ENCODE data around the gene ADAMTS7.
"Not testable (repeated sequence)": the region's sequence is repeated elsewhere in the genome, so short reads cannot be mapped to it uniquely, and the experiment has no call there.

ADAMTS7 gene

DNA sequence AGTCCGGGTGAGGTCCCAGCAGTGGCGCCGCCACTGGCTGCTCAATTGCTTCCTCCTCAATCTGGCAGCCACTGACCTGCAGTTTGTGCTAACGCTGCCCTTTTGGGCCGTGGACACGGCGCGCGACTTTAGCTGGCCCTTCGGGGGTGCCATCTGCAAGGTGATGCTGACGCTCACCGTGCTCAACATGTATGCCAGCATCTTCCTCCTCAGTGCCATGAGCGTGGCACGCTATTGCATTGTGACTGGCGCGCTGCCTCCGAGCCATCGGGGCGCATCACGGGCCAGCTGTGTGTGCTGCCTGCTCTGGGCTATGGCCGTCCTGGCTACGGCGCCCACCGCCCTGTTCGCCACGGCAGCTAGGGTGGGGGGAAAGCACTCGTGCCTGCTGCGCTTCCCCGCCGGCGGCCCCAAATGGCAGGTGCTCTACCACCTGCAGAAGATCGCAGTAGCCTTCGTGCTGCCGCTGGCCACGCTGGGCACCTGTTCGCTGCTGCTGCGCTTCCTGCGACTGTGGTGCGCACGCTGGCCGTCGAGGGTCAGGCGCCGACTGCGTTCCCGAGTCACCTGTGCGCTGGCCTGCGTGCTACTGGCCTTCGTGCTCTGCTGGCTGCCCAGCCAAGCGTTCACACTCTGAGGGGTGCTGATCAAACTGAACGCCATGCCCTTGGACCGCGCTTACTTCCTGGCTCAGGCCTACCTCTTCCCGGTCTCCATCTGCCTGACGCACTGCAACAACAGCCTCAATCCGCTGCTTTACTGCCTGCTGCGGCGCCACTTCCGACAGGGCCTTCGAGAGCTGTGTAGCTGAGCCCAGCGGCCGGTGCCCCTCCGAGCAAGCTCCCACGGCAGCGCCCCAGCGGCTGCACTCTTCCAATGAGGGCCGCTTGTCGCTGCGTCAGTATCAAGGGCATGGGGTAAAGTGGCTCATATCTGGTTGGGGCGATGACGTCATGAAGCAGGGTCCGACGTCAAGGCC, 20.3 kb upstream of the ADAMTS7 start:
- no peak for DNase-seq

DNA sequence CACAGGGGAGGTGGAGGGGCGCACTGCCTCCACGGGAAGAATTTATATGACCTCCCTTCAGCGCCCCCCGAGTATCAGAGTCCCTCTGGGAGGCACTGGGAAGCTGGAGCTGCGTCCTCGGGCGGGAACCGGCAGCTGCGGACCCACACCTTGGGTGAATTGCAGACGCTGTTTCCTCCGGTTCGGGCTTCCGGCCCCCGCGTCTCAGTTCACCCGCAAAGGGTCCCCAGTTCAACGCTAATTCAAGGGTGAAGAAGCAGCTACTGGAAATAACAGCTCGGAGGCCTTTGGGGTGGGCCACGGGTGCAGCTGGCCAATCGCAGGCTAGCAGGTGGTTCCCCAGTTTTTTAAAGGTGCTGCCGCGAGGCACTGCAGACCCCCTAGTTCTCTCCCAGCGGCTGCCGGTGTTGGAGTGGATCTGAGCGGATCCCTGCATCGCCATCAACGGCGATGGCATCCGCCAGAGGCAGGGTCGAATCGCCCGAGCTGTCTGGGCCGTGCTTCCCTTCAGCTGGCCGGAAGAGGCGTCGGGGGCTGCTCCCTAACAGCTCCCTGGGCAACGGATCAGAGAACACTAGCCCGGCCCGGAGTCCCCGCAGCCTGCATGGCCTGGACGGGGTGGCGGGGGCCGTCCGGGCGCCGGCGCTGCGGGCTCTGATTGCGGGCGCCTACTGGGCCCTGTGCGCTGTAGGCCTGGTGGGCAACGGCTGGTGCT, 19.4 kb upstream of the ADAMTS7 start:
- no peak for DNase-seq

DNA sequence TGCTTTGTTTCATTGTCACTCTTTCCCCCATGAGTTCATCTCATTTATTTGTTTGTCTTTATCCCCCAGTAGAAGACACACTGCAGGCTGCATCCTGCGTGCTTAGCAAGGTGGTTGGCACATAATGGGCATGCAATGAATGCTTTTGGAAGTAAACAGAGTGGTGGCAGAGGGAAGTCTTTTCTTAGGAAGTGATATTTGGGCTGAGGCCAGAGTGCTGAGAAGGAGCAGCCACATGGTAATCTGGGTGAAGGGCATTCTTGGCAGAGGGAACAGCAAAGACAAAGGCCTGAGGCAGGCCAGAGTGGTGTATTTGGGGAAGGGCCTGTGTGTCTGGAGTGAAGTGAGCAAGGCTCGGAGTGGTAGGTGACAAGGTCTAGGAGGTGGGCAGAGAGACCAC, 17.7 kb upstream of the ADAMTS7 start:
- no peak for DNase-seq

DNA sequence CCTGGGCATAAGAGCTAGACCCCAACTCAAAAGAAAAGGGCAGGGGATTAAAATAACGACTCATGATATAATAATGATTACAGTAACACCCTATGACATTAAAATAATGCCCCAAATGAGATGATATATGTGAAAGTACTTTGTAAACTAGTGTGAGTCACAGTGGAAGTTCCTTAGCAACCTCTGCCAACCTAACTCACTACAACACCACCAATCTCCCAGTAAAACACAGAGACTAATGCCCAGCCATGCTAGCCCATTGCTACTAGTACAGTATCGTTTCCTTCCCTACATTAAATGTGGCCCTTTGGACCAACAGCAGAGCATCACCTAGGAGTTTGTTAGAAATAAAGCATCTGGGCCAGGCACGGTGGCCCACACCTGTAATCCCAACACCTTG, 11.2 kb upstream of the ADAMTS7 start:
- no peak for DNase-seq

DNA sequence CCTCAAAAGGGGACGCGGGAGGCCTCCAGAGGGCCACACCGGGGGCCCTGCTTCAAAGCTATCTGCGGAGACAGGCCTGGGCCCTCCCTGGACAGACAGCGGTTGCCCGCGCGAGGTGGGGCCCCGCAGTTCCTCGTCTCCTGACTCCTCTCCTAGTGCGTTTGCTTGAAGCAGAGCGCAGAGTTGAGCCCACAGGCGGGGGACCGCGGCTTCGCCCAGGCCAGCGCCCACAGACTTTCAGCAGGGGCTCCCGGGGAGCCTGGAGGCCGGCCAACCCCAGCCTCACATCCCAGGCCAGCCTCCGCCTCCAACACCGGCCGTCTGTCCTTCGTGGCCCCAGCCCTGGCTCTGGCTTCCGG, 540 bp upstream of the ADAMTS7 start:
- no peak for DNase-seq

DNA sequence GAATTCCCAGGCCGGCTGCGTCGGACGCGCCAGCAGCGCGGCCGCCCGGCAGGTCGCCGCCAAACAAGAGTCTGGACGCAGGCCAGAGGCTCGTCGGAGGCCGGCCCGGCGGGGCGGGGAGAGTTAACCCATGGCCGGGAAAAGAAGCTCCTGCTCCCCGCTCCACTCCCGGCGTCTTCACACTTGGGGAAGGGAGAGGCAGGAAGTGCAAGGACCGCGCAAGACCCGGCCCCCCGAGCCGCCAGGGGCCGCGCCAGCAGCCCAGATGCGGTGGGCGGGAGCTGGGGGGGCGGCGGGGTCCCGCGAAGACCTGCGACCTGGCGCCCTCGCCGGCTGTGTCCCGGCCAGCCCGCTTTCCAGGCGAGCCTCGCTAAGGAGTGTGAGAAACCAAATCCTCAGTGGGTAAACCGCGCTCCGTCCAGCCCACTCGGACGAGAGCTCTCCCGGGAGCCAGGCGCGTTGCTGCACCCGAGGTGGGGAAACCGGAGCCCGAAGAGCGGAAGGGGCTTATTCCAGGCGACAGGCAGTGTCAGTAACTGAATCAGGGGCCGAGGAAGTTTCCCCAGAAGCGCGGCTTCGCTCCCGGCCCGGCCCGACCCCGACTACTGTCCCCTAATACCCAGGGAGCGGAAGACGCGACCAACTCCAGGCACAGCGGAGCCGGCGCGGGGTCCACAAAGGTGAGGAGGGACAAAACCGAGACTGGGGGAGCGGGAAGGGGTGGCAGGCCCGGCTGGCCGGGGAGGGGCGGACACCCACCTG, 721 bp downstream of the ADAMTS7 start:
- no peak for DNase-seq

DNA sequence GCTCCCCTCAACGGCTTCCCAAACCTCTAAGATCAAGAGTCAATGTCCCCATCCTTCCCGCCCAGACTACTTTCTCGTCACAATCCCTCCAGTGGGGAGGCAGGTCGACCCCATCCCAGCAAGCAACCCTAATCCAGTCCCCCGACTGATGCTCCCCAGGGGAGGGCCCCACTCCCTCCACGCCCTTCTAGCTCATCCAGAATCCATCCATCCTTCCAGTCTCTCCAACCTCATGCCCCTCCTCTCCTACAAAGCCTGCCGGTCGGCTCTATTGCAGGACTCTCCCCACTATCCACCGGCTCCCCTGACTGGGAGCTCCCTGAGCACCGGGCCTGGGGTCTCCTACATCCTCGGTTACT, 1.3 kb downstream of the ADAMTS7 start:
- DNase-seq, result no peak

DNA sequence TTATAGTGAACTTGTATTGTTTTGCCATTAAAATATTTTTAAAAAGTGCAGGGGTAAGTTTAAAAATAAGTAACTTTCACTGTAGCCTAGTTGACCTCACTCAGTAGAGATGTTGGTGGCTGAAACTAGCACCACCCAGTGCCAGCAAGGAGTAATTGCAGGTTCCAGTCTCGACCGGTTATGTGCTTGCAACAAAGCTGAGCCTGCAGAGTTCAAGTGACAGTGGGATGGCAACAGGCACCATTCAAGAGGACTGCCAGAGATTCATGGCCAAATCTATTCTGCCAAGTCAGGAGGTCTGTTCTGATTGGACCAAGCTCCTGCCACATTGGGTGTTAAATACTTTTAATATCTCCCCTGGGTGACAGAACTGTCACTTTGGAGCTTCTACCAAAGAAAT, 2.7 kb downstream of the ADAMTS7 start:
- no peak for DNase-seq

DNA sequence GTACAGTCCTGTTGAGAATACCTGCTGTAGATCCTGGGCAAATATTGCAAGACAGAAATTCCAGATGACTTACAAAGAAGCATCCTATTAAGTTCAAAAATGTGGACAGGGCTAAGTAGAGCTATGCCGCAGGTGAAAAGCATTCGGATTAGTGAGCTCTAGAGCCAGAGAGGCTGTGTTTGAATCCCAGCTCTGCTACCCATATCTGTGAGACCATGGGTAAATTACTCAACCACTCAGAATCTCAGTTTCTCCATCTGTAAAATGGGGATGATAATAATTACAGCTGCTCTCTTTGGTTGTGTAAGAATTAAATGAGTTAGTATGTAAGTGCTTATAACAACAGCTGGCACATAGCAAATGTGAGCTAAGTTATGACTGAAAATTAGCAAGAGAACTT, 3.9 kb downstream of the ADAMTS7 start:
- DNase-seq, result no peak

DNA sequence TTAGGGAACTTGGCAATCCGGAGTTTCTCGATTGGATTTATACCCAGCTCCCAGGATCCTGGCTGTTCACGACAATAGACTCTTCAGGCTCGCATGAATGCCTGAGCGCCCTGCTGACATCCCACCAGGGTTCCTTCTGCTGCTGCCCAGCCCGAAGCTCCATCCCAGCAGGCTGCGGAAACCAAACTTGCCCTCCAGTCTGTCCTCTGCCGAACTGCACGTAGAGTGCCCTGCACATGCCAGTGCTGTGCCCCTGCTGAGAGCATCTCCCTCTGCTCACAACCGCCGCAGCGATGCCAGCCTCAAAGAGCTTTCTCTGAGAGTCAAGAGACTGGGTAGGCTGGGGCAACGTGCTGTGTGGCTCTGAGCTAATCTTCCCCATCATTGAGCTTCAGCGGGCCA, 6.9 kb downstream of the ADAMTS7 start:
- DNase-seq, result no peak

DNA sequence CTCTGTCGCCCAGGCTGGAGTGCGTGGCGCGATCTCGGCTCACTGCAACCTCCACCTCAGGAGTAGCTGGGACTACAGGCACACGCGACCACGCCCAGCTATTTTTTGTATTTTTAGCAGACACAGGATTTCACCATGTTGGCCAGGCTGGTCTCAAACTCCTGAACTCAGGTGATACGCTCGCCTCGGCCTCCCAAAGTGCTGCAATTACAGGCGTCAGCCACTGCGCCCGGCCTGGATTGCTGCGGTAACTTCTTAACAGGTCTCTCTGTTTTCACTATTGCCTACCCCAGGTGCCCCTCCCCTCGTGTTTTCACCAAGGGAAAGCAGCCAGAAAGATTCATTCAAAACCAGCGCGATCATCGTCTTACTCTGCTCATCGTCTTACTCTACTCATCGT, 10.5 kb downstream of the ADAMTS7 start:
- DNase-seq, result no peak

DNA sequence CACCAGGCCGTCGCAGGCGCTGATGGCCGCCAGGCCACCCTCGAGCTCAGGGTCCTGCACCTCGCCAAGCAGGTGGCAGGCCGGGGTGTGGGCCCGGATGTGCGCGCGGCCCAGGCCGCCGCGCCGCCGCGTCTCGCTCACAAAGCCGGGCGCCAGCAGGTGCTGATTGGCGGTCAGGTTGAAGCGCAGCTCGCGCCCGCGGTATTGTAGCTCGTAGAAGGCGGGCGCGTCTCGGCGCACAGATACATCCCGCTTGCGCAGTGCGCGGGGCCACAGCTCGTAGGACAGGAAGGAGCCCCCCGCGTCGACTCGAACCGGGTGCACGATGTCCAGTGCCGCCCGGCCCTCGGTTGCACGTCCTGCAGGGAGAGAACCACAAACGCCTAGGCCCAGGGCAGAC, 11.1 kb downstream of the ADAMTS7 start:
- no peak for DNase-seq

DNA sequence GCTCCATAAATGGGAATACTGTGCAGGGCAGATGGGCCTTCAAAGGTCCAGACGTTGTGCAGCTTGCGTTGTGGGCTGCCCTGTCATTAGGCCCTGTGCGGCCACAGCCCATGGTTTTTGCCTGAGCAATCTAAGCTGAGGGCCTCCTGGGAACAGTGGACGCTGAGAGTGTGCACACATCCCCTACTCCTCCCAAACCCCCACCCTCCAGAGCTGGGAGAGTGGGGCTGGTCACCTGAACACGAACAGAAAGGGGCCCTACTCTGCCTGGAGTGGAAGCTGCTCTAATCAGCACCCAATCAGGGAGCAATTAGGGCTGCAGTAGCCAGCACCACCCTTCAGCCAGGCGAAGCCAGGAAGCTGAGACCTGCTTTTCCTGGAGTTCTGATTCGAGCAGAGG, 12.2 kb downstream of the ADAMTS7 start:
- not testable (repeated sequence) for DNase-seq

DNA sequence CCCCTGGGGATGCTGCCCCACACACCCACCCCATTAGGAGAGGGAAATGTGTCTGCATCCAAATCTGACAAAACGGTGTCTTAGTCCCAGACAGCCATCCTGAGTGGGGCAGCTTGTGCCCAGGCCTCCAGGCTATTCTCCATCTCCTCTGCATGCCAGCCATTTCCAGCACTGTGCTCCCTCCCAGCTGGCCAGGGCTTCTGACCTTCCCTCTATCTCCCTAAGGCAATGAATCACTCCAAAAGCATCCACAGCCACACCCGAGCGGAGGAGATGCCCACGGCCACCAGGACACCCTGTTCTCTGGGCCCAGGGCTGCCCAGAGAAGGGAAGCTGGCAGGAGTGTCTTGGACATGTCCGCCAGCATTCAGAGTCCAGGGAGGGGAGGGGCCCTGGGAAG, 12.9 kb downstream of the ADAMTS7 start:
- not testable (repeated sequence) for DNase-seq

DNA sequence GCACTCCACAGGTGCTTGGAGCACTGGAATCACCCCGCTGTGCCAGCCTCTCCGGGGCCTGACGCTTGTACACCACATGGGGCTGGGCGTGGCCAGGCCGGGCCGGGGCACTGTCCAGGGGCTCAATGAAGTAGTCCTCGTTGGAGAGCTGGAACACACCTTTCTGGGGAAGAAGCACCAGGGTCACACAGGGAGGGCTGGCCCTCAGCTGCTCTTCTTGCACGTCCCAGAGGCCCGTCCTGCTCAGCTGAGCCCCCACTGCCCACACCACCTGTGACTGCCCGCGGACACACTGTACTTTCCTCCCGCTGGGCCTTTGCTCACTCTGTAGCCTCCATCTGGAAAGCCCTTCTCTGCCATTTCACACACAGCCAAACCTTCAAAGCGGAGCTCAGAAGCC, 13.3 kb downstream of the ADAMTS7 start:
- DNase-seq, result no peak

DNA sequence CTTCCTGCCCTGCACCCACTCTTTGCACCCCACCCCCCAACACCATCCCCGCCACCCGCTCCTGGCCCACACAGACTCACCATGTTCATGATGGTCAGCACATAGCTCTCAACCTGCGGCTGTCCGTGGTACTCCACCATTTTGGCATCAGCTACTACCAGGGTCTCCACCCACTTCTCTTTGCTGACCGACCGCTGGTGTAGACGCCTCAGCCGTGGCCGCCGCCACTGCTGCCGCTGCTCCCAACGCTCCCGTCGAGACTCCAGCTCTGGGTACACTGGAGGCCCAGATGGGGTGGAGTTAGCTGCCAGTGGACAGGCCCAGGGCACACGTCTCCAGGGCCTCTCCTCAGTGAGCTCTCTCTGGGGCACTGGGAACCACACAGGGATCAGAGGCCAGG, 14.8 kb downstream of the ADAMTS7 start:
- DNase-seq, result no peak

DNA sequence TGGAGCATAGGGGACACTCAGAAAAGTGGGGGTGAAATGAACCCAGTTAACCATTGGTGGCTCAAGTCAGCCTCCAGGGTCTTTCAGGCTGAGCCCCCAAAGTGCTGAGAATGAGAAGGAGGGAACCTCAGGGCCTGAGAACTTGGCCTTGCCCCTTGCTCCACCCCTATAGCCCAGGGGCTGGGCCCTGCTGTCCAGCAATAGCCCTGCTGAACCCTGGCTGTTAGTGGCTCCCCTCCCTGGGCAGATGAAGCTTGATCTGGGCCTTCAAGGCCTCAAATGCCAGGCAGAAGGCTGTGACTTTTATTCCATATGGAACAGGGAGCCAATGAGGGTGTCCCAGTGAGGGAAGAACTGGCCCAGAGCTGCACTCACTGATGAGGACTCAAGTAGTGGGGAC, 16.2 kb downstream of the ADAMTS7 start:
- DNase-seq, result no peak

DNA sequence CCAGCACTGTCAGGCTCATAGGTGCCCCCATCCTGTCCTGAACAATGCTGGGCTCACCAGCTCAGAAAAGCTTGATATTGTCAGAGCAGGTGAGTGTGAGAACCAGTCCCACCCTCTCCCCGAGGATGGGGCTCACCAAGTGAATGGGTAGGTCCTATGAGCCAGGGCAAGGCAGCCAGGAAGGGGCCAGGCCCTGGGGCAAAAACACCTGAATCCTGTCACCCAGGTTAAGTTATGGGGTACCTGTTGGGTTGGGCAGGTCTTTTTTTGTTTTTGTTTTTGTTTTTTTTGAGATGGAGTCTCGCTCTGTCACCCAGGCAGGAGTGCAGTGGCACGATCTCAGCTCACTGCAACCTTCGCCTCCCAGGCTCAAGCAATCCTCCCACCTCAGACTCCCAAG, 16.8 kb downstream of the ADAMTS7 start:
- not testable (repeated sequence) for DNase-seq

DNA sequence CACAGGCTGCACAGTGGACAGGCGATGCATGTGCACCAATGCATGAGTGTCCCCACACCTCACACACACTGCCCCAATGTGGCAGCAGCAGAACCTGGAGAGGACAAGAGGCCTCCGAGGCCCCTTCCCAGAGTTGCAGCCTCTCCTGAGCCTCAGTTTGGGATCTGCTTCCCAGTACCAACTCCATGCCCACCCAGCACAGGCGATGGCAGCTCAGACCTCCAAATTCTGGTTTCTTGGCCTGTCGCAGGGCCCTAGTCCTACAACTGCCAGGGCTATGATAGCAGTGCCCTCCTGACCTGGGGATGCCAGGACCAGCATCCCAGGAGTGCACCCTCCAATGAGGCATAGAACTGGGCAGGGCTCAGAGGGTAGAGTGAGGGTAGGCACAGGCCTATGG, 19.9 kb downstream of the ADAMTS7 start:
- no peak for DNase-seq

DNA sequence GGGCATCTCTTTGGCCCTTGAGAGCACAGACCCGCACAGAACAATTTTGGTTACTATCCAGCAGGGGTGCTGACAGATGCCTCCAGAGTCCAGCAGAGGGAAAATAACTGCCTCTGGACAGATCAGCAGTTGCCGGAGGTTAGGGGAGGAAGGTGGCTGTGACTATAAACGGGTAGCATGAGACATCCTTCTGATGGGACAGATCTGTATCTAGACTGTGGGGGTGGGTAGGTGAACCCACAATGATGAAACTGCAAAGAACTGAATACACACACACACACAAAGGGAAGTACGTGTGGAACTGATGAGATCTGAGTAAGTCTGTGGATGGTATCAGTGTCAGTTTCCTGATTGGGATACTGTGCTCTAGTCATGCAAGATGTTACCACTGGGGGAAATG, 21.2 kb downstream of the ADAMTS7 start:
- no peak for DNase-seq

DNA sequence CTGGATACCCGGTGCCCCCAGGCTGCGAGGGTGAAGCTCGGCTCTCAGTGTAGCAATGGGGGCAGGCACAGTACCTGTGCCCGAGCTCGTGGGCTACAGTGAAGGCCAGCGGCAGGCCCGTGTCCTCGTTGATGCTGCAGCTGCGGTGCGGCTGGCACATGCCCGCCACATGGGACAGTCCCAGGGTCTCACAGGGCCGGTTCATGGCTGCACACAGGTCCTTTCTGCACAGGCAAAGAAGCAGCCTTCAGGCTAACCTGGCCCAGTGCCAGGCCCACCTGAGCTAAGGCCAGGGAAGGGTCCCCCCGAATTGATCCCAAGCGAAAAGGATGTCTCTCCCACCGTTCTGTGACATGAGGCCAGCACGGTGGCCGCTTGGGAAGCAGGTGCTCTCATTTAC, 21.6 kb downstream of the ADAMTS7 start:
- DNase-seq, result no peak

DNA sequence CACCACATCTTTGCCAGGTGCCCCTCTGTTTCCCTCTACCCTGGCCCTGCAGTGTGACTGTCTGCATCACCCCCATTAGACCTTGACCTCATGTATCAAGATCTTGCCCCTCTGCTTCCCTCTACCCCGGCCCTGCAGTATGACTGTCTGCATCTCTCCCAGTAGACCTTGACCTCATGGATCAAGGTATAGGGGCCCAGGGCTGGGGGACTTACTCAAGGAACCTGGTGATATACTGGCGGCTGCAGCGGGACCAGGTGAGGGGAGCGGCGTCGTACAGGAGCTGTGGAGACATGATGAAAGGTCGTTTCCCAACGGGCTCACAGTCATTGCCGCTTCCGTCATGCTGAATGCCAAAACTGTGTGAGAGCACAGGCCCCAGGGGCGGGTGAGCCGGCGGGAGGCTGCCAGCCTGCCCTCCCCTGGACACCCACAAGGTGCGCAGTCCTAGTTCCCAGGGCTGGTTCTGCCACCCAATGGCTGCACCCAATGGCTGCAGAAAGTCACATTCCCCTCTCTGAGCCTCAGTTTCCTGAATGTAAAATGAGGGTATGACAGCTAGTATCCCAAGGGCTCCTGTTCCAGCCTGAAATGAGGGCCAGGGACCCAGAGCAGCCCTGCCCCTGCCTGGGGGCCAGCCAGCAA, 23.1 kb downstream of the ADAMTS7 start:
- no peak for DNase-seq

DNA sequence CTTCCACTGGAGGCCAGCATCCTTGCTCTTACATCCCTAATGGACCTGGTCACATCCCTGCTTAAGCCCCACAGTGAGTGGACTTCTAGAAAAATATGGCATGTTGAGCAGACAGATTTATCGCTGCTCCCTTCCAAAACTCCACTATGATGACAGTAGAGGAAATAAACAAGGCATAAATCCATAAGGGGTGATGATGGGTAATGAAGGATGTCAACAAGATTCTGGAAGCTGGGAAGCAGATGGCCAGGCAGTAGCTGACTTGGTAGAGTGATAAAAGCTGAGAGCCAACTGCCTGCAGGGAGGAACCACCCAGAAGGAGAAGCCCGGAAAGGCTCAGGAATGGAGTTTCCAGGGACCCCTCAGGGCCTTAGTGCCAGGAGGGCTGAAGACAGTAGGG, 28.9 kb downstream of the ADAMTS7 start:
- not testable (repeated sequence) for DNase-seq

All from activated CD4-positive, alpha-beta T cell treated with anti-CD3 and anti-CD28 coated beads for 1 hour (primary cell).